GM06990 (cell line): Measurements from ENCODE around the gene DDX60.

Source experiments
- DNase-seq: peaks from one replicate; pipeline ENCODE4 v3.0.0-alpha.2; 2011; ENCODE audit not compliant: insufficient read length; ENCODE audit errors: extremely low read depth
- H3K27me3 ChIP-seq: replicated peaks from 2 replicates; pipeline ENCODE4 v1.6.0; 2011; ENCODE audit warnings: low read length; ENCODE audit not compliant: control insufficient read depth, insufficient read depth
- H3K36me3 ChIP-seq: 2 replicates; pipeline ENCODE4 v1.5.1; 2011; ENCODE audit warnings: low read length; ENCODE audit not compliant: control insufficient read depth, insufficient read depth
- H3K4me3 ChIP-seq: replicated peaks from 2 replicates; pipeline ENCODE4 v1.5.1; 2011; ENCODE audit warnings: low read depth, mild to moderate bottlenecking, control low read depth, low read length
- TF ChIP-seq, protein P1 (sequence below): IDR thresholded peaks from 2 replicates; pipeline ENCODE4 v1.5.1; 2011; ENCODE audit warnings: low read length, control low read depth, mild to moderate bottlenecking, inconsistent platforms; ENCODE audit not compliant: insufficient read depth, poor library complexity, severe bottlenecking

DDX60 gene

DNA sequence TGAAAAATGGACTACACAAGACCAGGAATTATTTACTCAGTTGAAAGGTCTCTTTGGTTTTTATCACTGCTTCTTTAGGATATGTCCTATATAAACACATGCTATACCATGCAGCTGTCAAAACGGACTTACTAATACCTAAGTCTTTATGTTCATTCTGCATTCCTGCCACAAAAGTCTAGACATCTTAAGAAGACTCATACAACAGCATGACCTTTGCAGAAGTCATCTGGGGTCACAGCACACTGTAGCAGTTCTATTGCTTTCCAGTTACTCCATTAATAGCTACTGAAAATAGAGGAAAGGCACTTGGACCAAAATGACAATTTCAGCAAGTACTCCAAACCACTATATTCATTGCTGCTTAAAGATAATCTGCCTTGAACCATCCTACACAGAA is 53.2 kb downstream of the DDX60 start:
- Histone ChIP-seq H3K4me3 (no peak overlapping the region), H3K27me3 (no peaks in the 10 kb centered on the region), H3K36me3 (no peaks in the 10 kb centered on the region)
- DNase-seq, result no peak
- TF ChIP-seq, protein P1, sequence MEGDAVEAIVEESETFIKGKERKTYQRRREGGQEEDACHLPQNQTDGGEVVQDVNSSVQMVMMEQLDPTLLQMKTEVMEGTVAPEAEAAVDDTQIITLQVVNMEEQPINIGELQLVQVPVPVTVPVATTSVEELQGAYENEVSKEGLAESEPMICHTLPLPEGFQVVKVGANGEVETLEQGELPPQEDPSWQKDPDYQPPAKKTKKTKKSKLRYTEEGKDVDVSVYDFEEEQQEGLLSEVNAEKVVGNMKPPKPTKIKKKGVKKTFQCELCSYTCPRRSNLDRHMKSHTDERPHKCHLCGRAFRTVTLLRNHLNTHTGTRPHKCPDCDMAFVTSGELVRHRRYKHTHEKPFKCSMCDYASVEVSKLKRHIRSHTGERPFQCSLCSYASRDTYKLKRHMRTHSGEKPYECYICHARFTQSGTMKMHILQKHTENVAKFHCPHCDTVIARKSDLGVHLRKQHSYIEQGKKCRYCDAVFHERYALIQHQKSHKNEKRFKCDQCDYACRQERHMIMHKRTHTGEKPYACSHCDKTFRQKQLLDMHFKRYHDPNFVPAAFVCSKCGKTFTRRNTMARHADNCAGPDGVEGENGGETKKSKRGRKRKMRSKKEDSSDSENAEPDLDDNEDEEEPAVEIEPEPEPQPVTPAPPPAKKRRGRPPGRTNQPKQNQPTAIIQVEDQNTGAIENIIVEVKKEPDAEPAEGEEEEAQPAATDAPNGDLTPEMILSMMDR, result no peak

DNA sequence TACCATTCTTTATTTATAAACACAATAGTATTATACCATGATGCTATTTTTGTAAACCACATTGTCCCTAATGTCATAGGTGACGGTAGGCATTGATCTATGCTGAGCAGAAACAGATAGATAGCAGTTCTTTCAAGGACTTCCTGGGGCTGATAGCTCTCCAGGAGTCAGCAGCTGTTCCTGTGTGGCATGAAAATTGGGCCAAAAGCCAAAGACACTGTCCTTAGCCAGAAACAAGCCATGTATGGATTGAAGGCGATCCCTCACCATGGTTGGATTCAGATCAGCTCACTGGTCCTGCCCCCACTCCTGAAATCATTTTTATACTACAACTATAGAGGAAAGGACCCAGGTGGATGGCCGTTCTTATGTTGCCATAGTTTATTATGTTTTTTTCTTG is 53.6 kb downstream of the DDX60 start:
- DNase-seq, result no peak
- Histone ChIP-seq H3K4me3 (no peak overlapping the region), H3K36me3 (no peaks in the 10 kb centered on the region)

DNA sequence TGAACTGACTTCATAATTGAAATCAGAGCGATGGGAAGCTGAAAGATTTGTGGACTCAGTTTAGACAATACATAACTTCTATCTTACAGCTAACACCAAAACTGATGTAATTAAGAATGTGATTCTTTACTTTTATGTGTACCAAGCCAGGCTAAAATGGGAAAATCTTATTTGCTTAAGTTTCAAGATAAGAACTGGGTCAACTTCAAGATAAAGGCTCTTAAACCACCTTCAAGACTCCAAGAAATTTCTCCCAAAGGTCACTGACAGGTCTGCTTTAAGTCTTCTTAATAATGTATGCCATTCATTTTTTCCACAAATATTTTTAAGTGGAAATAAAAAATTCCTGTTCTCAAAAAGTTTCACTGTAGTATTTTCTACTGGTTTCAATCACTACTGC is 55.5 kb downstream of the DDX60 start:
- DNase-seq, result no peak
- no peaks in the 10 kb centered on the region for H3K36me3 ChIP-seq

More for the DNA sequence above, 53.6 kb downstream of the DDX60 start:
- TF ChIP-seq, protein P1, result no peak
- no peaks in the 10 kb centered on the region for H3K27me3 ChIP-seq

GRCh38 chr4:168259096-168259495 is 59.5 kb downstream of the DDX60 start:
- no peak for DNase-seq
- TF ChIP-seq, protein P1, result no peak
- H3K36me3 ChIP-seq, result no peaks in the 10 kb centered on the region
- no peaks in the 10 kb centered on the region for H3K27me3 ChIP-seq
- H3K4me3 ChIP-seq, result no peak overlapping the region

More for the DNA sequence above, 55.5 kb downstream of the DDX60 start:
- TF ChIP-seq, protein P1, result no peak
- Histone ChIP-seq H3K4me3 (no peak overlapping the region), H3K27me3 (no peaks in the 10 kb centered on the region)

- Histone ChIP-seq H3K36me3 (no peaks in the 10 kb centered on the region), H3K4me3 (no peak overlapping the region), H3K27me3 (no peaks in the 10 kb centered on the region)
- TF ChIP-seq, protein P1, result no peak
- no peak for DNase-seq
These were observed 60.8 kb downstream of the DDX60 start for GRCh38 chr4:168257768-168258167.

DNA sequence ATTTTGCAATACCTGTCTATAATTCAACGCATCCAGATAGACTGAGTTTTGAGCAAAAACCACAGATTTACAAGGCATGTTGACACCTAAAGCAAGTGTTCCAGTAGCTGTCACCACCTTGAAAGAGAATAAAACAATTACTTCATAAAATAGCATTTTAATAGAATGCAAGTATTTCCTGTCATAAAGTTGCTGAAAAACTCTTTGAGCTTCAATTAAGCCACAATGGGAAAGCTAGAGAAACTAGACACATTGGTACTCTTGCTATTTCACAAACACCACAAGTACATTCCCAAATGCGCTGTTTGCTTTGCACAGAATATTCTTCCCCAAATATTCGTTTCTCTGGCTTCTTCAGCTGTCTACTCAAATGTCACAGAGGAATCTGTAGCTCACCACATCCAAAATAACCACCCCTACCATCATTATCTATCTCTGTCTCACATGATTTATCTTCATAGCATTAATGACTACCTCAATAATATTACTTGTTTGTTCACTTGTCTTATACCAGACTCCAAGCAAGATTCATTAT is 70.3 kb downstream of the DDX60 start:
- H3K36me3 ChIP-seq, result no peaks in the 10 kb centered on the region
- no peak for DNase-seq
- TF ChIP-seq, protein P1, result no peak
- no peaks in the 10 kb centered on the region for H3K27me3 ChIP-seq
- H3K4me3 ChIP-seq, result no peak overlapping the region
